ENCODE measurements around the gene SLC9A9.

DNA sequence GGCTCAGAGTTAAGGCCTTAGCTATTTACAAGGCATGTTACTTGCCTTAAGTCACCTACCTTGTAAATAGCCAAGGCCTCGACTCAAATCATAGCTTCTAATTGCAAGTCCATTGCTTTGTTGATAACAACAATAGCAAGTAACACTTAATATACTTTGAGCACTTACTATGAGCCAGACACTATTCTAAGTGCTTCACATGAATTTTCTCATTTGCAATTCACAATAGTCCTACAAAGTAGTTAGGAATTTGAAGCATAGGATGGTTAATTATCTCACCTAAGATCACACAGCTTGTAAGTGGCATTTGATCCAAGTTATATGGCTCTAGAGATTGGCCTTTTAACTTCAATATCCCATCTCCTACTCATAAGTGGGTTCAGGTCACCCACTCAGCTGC is 28.4 kb downstream of the SLC9A9 start:
- TF ChIP-seq, protein P1, sequence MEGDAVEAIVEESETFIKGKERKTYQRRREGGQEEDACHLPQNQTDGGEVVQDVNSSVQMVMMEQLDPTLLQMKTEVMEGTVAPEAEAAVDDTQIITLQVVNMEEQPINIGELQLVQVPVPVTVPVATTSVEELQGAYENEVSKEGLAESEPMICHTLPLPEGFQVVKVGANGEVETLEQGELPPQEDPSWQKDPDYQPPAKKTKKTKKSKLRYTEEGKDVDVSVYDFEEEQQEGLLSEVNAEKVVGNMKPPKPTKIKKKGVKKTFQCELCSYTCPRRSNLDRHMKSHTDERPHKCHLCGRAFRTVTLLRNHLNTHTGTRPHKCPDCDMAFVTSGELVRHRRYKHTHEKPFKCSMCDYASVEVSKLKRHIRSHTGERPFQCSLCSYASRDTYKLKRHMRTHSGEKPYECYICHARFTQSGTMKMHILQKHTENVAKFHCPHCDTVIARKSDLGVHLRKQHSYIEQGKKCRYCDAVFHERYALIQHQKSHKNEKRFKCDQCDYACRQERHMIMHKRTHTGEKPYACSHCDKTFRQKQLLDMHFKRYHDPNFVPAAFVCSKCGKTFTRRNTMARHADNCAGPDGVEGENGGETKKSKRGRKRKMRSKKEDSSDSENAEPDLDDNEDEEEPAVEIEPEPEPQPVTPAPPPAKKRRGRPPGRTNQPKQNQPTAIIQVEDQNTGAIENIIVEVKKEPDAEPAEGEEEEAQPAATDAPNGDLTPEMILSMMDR (IDR thresholded peaks at IDR 0.05; ENCODE audit: poor library complexity): no peak
- TF ChIP-seq EZH2phosphoT487 (IDR thresholded peaks at IDR 0.05; ENCODE audit: low read depth, severe bottlenecking, unreplicated experiment): no peak
